Uterus (tissue), 2 donors: ENCODE measurements around the gene MAP3K14.

Source experiments
- POLR2A ChIP-seq, 2 donors: fragments of 450-650 bp; IDR thresholded peaks; one replicate each; pipeline ENCODE4 v1.6.1; 2016; ENCODE audit warnings: antibody characterized with exemption in 2 of 2, mild to moderate bottlenecking in 1 of 2, moderate library complexity in 1 of 2
- TF ChIP-seq, protein P1 (sequence below), 4 experiments: fragments of 200-600 bp in 2 of 4; fragments of 450-650 bp in 2 of 4; sonication (generic) in 2 of 4; IDR thresholded peaks; one replicate each; pipeline ENCODE4 v1.5.1; 2016 to 2019; ENCODE audit warnings: antibody characterized with exemption in 4 of 4, mild to moderate bottlenecking in 2 of 4, moderate library complexity in 1 of 4

DNA sequence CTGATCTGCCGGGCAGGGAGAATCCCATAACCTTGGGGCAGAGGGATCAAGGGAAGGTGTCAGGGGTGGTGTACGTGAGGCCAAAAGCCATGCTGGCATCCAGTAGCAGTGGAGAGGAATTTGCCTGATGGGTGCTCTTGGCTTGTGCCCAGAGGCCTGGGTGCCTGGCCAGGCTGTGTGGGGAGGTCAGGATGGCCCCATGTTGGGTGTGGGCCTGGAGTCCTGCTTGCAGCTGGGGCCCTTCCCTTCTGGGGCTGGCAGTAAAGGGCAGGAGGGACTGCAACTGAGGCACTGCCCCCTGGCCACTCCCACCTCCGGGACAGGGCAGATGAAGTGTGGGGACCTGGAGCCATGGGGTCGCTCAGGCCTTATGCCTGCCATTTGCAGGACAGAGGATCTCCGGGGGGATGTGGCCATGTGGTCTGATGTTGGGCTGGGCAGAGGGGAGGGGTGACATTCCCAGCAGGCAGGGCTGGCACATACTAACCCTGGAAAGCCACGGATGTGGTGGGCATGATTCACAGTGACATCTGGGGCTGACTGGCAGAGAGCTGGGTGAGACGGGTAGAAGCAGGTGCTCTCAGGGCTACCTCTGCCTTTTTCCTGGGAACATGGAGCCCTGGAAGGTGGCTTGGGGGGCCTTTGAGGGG is 91.6 kb downstream of the MAP3K14 start:
- TF ChIP-seq, protein P1, sequence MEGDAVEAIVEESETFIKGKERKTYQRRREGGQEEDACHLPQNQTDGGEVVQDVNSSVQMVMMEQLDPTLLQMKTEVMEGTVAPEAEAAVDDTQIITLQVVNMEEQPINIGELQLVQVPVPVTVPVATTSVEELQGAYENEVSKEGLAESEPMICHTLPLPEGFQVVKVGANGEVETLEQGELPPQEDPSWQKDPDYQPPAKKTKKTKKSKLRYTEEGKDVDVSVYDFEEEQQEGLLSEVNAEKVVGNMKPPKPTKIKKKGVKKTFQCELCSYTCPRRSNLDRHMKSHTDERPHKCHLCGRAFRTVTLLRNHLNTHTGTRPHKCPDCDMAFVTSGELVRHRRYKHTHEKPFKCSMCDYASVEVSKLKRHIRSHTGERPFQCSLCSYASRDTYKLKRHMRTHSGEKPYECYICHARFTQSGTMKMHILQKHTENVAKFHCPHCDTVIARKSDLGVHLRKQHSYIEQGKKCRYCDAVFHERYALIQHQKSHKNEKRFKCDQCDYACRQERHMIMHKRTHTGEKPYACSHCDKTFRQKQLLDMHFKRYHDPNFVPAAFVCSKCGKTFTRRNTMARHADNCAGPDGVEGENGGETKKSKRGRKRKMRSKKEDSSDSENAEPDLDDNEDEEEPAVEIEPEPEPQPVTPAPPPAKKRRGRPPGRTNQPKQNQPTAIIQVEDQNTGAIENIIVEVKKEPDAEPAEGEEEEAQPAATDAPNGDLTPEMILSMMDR (IDR thresholded peaks at IDR 0.05): no peak
- TF ChIP-seq POLR2A (IDR thresholded peaks at IDR 0.05): no peak
